VCaP (cell line): ENCODE data around the gene CNTN4.

Experiments used
- H3K27ac ChIP-seq: fragments of 450-650 bp; 2 replicates; pipeline ENCODE4 v1.5.1; 2017
- TF ChIP-seq, protein P1 (sequence below): fragments of 450-650 bp; conservative IDR thresholded peaks from 2 replicates; pipeline ENCODE4 v1.5.1; 2017; ENCODE audit warnings: mild to moderate bottlenecking, moderate library complexity

Gene CNTN4

DNA sequence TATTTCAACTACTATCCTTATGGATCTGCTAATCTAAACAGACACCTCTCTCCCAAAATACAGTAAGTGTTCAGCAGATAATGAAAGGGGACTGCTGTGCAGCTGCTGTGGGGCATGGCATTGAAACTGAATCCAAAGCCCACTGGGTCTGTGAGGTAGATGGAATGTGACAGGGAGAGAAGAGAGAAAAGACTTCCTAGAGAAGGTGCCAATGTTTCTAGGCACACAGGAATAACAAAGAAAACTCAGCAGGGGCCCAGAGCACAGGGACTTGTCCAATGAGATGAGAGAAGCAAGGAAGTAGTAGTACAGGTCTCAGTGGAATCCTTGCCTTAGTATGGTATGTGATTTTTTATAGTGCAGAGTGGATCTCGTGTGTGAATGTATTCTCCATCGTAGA is 553.7 kb downstream of the CNTN4 start:
- H3K27ac ChIP-seq = no peak overlapping the region

DNA sequence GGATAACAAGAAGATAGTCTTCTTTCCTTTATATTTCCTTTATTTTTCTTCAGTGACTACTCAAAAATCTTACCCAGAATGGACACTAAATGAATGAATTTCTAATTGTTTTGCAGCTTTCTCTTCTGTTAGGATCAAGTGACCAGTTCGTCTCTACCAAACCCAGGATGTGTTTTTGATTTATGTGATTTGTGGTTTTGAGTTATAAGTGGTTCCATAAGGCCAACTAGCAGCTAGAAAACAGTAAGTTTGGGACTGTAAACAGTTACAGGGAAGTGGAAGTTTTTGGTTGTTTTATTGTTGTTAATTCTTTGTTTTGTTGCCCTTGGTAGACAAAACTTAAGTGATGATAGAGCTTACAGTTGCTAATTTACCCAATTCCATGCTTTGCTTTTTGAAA is 555.0 kb downstream of the CNTN4 start:
- H3K27ac ChIP-seq = no peak overlapping the region
- TF ChIP-seq, protein P1, sequence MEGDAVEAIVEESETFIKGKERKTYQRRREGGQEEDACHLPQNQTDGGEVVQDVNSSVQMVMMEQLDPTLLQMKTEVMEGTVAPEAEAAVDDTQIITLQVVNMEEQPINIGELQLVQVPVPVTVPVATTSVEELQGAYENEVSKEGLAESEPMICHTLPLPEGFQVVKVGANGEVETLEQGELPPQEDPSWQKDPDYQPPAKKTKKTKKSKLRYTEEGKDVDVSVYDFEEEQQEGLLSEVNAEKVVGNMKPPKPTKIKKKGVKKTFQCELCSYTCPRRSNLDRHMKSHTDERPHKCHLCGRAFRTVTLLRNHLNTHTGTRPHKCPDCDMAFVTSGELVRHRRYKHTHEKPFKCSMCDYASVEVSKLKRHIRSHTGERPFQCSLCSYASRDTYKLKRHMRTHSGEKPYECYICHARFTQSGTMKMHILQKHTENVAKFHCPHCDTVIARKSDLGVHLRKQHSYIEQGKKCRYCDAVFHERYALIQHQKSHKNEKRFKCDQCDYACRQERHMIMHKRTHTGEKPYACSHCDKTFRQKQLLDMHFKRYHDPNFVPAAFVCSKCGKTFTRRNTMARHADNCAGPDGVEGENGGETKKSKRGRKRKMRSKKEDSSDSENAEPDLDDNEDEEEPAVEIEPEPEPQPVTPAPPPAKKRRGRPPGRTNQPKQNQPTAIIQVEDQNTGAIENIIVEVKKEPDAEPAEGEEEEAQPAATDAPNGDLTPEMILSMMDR = no peak

More for the DNA sequence above, 553.7 kb downstream of the CNTN4 start:
- TF ChIP-seq, protein P1 = no peak

DNA sequence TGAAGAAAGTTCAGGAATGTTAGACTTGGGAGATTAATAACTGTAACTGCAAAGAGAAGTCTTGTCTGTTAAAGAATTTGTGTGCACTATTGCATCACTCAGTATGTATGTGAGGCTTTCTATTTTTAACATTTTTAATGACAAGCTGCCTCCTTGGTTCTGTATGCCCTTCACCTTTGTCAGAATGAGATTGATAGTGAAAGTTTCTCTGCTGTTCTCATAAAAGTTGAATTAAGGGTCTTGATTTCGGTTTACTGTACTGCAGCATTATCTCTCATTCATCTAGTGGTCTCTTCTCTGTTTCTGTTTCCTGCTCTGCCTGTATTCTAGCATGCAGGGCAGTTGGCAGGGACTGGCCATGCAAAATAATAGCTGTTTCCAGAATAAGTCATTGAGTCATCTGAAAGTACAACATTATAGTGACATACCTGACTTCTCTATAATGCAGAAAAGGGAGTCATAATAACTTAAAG is 556.6 kb downstream of the CNTN4 start:
- TF ChIP-seq, protein P1 = no peak
- H3K27ac ChIP-seq = no peak overlapping the region

DNA sequence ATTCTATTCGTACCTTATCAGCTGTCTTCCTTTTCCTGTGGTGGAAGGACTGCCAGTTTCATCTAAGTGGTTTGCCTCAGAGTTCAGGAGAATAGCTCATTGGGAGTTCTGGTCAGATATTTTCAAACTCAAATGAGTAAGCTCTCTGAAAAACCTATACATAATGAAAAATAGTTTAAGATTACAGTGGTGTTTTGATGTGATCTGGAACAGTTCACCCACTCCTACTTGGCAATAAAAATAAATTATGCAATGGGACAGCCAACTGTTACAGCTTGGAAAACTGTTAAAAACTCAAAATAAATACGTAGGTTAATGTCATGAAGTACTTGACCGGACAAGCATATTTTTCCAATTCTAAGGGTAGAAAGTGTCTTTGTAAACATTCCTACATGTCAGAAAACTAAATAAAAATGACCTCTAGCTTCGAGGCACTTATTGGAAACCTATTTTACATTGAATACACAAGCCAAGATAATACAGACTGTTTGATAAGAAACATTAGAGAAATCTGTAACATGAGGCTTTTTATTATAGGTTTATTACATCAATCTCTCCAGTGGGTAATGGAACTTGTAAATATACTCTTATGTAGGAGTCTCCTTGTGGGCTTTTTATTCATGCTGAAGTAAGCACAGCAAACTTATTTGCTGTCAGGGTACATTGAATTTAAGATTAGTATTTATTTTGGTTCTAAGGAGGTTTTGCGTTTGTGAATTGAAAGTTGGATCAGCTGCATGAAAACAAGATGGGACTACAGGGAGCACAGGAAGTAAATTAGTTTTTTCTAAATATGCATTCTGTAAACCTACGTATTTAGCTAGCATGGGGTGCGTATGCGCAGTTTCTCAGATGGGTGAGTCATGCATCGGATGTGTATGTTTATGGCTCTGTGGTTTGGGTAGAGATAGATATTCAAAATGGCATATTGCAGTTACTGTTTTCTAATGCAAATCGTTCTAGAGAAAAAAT is 558.4 kb downstream of the CNTN4 start:
- TF ChIP-seq, protein P1 = no peak
- no peak overlapping the region for H3K27ac ChIP-seq

DNA sequence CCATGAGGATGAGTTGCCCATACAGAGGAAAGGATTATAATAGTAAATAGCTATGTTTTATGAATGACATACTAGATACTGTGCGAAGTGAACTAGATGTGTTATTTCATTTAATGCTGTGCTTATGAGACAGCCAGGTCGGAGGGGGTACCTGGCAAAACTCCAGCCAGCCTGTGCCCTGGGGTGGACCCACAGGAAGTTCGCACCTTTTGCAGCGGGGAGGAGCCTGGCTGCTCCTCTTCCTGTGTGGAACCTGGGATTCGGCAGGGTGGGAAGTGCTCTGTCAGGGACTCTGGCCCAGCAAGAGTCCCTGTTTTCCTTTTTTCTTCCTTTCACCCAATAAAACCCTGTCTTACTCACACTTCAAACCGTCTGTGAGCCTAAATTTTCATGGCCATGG is 559.3 kb downstream of the CNTN4 start:
- H3K27ac ChIP-seq = no peak overlapping the region
- TF ChIP-seq, protein P1 = no peak

DNA sequence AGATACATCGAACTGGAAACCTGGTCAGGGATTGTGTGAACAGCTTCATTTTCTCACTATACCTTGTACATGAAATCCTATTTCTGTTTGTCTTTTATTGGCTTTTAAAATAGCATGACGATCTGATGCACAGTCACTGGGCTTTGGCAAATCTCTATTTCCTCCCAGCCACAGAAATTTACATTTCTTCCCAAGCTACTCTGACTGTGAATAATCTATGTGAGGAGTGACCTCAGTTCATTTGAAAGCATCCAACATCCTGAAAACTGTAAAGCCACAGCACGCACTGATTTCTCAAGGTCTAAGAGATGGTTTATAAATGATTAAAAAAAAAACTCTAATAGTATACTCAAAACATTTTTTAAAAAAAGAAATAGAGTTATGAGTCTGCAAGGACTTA is 561.2 kb downstream of the CNTN4 start:
- TF ChIP-seq, protein P1 = no peak
- peak overlapping the region; percentile 28; the same call in 1 of the 2 replicates for H3K27ac ChIP-seq

DNA sequence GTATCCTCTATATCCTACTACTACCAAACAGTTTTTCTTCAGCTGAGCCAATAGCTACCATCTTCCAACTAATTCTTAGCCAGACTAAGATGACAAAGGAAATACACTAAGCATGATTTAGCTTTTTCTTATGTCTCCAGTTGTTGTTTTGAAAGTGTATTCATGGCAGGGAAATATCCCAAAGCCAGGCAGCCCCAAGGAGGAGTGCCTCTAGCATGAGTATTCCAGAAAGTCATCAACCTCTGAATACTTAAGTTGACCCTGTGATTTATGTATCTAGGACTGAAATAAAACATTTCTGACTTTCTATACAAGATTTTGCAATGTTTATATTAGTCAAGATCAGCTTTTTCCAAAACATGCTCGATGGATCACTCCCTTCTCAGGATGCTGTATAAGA is 562.4 kb downstream of the CNTN4 start:
- TF ChIP-seq, protein P1 = no peak
- no peak overlapping the region for H3K27ac ChIP-seq
